ENCODE measurements around the gene ADAMTSL5. TPM values are rescaled to one million over a fixed set of nuclear protein-coding genes. Genes with fewer than 3 reads are reported as not detected.

ADAMTSL5 gene
- polyA plus RNA-seq, 1 donor from 2014 or later: not detected

GRCh38 chr19:1495799-1496713, 16.8 kb downstream of the ADAMTSL5 start:
- H3K9me2 ChIP-seq (ENCODE audit: insufficient read depth, low read length): no peaks in the 10 kb centered on the region
- H3K9ac ChIP-seq (ENCODE audit: low read length): no peak overlapping the region
- no peaks in the 10 kb centered on the region for H3F3A ChIP-seq (ENCODE audit: insufficient read depth, low read length, poor library complexity, severe bottlenecking)
- H2AFZ ChIP-seq (ENCODE audit: low read depth, low read length): no peak overlapping the region
- peaks cover 4% of the 10 kb centered on the region for H3K27me3 ChIP-seq (ENCODE audit: insufficient read depth, low read depth, low read length)
- TF ChIP-seq REST (IDR thresholded peaks at IDR 0.05; ENCODE audit: borderline replicate concordance) (no peak), CTCF (IDR thresholded peaks at IDR 0.05; ENCODE audit: poor library complexity, severe bottlenecking) (no peak), POLR2AphosphoS5 (IDR thresholded peaks at IDR 0.05) (no peak), RAD21 (conservative IDR thresholded peaks at IDR 0.05) (no peak), TAF1 (IDR thresholded peaks at IDR 0.05; ENCODE audit: low read depth) (no peak), EP300 (conservative IDR thresholded peaks at IDR 0.05; ENCODE audit: poor library complexity, severe bottlenecking) (no peak)
- no peaks in the 10 kb centered on the region for H3K36me3 ChIP-seq (ENCODE audit: insufficient read depth, low read length)
- H3K27ac ChIP-seq (ENCODE audit: low read length): no peak overlapping the region
- H3K9me3 ChIP-seq (ENCODE audit: low read length): no peaks in the 10 kb centered on the region
- H3K4me3 ChIP-seq (ENCODE audit: low read length): no peak overlapping the region
- no peaks in the 10 kb centered on the region for H4K20me1 ChIP-seq (ENCODE audit: insufficient read depth)
- H3K4me2 ChIP-seq (ENCODE audit: low read length): no peak overlapping the region
- H3K79me2 ChIP-seq (replicated peaks; ENCODE audit: insufficient read depth, low read length): no peaks in the 10 kb centered on the region

GRCh38 chr19:1495051-1495798, 17.6 kb downstream of the ADAMTSL5 start:
- H3K79me2 ChIP-seq (replicated peaks; ENCODE audit: insufficient read depth, low read length): no peaks in the 10 kb centered on the region
- no peak overlapping the region for H3K4me3 ChIP-seq (ENCODE audit: low read length)
- TF ChIP-seq CTCF (IDR thresholded peaks at IDR 0.05; ENCODE audit: poor library complexity, severe bottlenecking): no peak
- no peak for TF ChIP-seq EZH2 (IDR thresholded peaks at IDR 0.05; ENCODE audit: borderline replicate concordance, insufficient read depth, low read length, poor library complexity, severe bottlenecking)
- TF ChIP-seq SMC3 (conservative IDR thresholded peaks at IDR 0.05; ENCODE audit: poor library complexity): no peak
- TF ChIP-seq EP300 (conservative IDR thresholded peaks at IDR 0.05; ENCODE audit: poor library complexity, severe bottlenecking): no peak
- TF ChIP-seq POLR2AphosphoS5 (IDR thresholded peaks at IDR 0.05): no peak
- no peak for TF ChIP-seq REST (IDR thresholded peaks at IDR 0.05; ENCODE audit: borderline replicate concordance)
- no peak for TF ChIP-seq MXI1 (conservative IDR thresholded peaks at IDR 0.05; ENCODE audit: poor library complexity, severe bottlenecking)
- no peak for TF ChIP-seq RAD21 (conservative IDR thresholded peaks at IDR 0.05)
- no peak for TF ChIP-seq TAF1 (IDR thresholded peaks at IDR 0.05; ENCODE audit: low read depth)
- H3K27me3 ChIP-seq (ENCODE audit: insufficient read depth, low read depth, low read length): peaks cover 4% of the 10 kb centered on the region
- no peaks in the 10 kb centered on the region for H3K9me2 ChIP-seq (ENCODE audit: insufficient read depth, low read length)
- no peak overlapping the region for H3K9ac ChIP-seq (ENCODE audit: low read length)
- no peaks in the 10 kb centered on the region for H3K36me3 ChIP-seq (ENCODE audit: insufficient read depth, low read length)
- H3K27ac ChIP-seq (ENCODE audit: low read length): no peak overlapping the region
- no peaks in the 10 kb centered on the region for H4K20me1 ChIP-seq (ENCODE audit: insufficient read depth)
- H3K9me3 ChIP-seq (ENCODE audit: low read length): no peaks in the 10 kb centered on the region
- H3K4me2 ChIP-seq (ENCODE audit: low read length): no peak overlapping the region
- no peak overlapping the region for H2AFZ ChIP-seq (ENCODE audit: low read depth, low read length)
- H3F3A ChIP-seq (ENCODE audit: insufficient read depth, low read length, poor library complexity, severe bottlenecking): no peaks in the 10 kb centered on the region

All from neural cell (in vitro differentiated cells).